GM12874 (cell line): ENCODE data around the gene BAIAP2L1.

ENCODE experiments used
- TF ChIP-seq, protein P1 (sequence below): IDR thresholded peaks from 2 replicates; pipeline ENCODE4 v1.5.1; 2011; ENCODE audit warnings: low read depth, mild to moderate bottlenecking, control low read depth, low read length, moderate library complexity; ENCODE audit not compliant: insufficient read depth

Gene BAIAP2L1

DNA sequence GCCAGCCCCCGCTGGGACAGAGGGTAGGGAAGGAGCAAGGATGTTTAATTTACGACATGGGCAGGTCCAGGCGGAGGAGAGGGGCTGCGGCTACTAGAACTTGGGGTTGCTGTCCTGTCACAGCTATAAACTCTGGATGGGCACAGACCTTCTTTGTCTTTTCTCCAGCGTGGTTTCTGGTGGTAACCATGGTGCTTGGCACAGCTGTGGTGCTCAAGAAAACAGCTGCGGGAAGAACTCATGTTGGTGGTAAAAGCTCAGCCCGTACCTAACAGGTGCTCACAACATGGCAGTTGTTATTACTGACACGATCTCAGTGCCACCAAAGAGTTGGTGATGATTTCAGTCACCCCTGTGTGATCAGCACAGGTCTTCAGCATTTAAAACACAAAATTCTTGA, 13.8 kb downstream of the BAIAP2L1 start:
- TF ChIP-seq, protein P1, sequence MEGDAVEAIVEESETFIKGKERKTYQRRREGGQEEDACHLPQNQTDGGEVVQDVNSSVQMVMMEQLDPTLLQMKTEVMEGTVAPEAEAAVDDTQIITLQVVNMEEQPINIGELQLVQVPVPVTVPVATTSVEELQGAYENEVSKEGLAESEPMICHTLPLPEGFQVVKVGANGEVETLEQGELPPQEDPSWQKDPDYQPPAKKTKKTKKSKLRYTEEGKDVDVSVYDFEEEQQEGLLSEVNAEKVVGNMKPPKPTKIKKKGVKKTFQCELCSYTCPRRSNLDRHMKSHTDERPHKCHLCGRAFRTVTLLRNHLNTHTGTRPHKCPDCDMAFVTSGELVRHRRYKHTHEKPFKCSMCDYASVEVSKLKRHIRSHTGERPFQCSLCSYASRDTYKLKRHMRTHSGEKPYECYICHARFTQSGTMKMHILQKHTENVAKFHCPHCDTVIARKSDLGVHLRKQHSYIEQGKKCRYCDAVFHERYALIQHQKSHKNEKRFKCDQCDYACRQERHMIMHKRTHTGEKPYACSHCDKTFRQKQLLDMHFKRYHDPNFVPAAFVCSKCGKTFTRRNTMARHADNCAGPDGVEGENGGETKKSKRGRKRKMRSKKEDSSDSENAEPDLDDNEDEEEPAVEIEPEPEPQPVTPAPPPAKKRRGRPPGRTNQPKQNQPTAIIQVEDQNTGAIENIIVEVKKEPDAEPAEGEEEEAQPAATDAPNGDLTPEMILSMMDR: no peak

DNA sequence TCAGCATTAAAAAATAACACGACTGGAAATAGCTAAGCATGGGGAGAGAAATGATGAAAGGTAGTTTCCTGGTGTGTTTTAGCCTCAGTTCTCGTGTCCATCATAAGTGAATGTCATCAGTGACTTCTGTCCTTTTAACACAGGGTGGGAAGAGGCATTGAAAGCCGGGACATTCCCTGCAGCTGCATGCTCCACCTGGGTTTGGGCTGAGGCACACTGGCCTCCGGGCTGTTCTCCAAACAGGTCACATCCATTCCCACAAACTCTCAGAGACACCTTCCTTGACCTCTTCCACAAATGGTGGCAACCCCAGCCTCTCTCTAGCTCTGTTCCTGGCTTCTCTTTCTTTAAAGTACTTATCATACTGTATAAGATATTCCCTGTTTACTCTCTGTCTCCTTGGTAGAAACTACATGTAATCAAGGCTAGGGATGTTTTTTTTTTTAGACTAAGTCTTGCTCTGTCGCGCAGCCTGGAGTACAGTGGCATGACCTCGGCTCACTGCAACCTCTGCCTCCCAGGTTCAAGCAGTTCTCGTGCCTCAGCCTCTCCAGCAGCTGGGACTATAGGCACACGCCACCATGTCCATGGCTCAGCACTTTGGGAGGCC, 22.6 kb downstream of the BAIAP2L1 start:
- TF ChIP-seq, protein P1: no peak

DNA sequence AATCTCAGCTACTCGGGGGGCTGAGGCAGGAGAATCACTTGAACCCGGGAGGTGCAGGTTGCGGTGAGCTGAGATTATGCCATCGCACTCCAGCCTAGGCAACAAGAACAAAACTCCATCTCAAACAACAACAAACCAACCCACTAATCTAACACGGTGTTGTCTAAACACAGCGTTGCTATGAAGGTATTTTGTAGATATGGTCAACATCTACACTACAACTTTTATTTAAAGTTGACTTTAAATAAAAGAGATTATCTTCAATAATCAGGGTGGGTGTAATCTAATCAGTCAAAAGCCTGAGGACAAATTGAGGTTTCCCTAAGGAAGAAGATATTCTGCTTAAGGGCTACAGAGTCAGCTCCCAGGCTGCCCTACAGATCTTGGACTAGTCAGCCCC, 24.2 kb downstream of the BAIAP2L1 start:
- TF ChIP-seq, protein P1: no peak

DNA sequence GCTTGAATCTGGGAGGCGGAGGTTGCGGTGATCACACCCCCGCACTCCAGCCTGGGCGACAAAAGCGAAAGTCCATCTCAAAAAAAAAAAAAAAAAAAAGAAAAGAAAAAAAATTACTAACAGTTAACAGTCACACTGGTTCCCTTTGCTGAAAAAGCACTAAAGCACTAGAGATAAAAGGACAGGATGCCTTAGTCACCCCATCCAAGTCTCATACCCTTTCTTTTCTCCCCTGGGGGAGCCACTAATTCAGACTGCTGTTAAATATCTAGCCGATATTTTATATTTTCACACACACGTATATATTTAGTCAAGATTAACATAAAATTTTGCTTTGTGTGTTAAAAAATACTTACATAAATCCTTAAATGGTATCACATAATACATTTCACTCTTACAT, 25.2 kb downstream of the BAIAP2L1 start:
- TF ChIP-seq, protein P1: no peak

DNA sequence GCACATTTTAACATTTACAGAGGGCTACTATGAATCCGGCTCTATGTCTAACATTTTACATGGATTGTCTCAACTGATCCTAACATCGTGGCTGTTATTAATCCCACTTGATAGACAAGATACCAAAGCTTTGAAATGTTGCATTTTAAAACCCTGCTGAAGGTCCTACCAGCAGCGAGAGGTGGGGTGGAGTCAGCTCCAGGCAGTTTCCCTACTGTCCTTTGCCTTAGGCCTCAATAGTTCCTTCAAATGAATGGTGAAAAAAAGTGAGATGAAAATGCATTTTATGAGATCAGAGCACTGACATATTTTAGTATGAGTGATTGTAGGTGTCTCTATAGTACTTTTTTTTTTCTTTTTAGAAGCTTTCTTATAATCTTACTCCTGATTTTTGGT, 26.6 kb downstream of the BAIAP2L1 start:
- TF ChIP-seq, protein P1: no peak

DNA sequence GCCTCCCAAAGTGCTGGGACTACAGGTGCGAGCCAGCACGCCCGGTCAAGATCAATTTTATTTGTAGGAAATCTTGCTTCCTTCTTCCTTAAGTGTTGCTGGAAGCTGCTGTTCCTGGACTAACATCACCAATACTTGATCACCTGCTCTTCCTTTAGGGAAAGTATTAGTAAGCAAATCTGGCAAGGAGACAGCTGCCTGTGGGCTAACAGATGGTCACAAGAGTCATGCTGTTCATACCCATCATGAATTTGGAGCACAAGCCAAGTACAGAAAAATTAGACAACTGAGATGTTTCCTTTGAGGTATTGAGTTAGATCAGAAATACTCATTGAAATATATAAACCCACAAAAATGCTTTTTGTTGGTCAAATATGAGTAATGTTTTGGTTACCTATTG, 27.9 kb downstream of the BAIAP2L1 start:
- TF ChIP-seq, protein P1: no peak

DNA sequence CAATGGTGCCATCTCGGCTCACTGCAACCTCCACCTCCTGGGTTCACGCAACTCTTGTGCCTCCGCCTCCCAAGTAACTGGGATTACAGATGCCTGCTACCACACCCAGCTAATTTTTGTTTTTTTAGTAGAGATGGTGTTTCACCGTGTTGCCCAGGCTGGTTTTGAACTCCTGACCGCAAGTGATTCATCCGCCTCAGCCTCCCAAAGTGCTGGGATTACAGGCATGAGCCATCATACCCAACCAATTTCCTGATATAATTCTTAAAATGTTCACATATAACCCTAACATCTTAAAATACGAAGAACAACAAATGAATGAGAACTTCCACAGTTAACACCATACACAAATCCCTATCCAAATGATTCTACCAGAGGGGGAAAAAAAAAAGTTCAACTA, 31.2 kb downstream of the BAIAP2L1 start:
- TF ChIP-seq, protein P1: no peak

DNA sequence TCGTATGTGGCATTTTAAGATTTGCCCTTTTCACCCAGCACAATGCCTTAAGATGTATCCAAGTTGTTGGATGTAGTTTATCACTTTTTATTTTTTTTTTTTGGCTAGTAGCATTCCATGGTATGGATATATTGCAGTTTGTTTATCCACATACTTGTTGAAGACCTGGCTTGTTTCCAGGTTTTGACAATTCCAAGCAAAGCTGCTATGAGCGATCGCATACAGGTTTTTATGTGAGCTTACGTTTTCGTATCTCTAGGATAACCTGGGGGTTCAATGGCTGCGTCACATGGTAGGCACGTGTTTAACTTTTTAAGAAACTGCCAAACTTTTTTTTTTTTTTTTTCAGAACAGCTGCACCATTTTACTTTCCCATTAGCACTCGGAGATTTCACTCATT, 32.2 kb downstream of the BAIAP2L1 start:
- TF ChIP-seq, protein P1: no peak
